Measurements from ENCODE around the gene PTGDS.

The PTGDS gene

GRCh38 chr9:136958898-136959850 lies 18.1 kb upstream of the PTGDS start:
- DNase-seq (ENCODE audit: low spot score), result no peak

DNA sequence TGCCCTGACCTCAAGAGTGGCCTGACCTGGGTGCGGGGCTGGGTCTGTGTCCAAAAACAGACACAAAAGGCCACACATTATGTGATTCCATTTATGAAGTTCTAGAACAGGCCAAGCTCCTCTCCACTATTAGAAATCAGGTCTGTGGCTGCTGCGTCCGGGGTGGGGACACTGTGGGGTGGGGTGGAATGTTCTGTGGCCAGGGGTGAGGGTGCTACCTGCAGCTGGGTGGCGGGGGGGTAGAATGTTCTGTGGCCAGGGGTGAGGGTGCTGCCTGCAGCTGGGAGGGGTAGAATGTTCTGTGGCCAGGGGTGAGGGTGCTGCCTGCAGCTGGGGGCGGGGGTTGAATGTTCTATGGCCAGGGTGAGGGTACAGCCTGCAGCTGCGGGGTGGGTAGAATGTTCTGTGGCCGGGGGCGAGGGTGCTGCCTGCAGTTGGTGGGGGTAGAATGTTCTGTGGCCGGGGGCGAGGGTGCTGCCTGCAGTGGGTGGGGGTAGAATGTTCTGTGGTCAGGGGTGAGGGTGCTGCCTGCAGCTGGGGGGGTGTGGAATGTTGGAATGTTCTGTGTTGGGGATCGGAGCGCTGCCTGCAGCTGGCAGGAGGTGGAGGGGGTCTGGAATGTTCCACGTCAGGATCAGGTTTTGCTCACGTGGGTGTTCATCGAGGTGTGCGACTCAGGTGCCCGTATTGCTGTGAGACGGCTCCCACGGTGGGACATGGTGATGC lies 16.9 kb upstream of the PTGDS start:
- no peak for DNase-seq (ENCODE audit: low spot score)

DNA sequence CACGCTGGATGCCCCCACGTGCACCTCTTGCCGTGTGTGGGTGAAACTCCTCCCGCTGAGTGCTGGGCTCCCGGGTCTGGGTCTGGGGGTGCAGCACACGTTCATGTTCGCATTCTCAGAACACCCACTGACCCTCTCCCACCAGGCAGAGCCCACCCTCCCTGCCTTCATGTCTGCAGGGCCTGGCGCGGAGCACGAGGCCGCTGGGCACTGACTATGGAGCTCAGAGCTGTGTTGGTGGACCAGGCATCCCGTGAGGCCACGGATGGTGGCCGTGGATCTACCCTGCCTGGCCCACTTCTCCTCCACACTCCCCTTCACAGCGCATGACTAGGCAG lies 16.4 kb upstream of the PTGDS start:
- no peak for DNase-seq (ENCODE audit: low spot score)

- no peak for DNase-seq (ENCODE audit: low spot score)
Measured at GRCh38 chr9:136961279-136962065, 15.8 kb upstream of the PTGDS start.

GRCh38 chr9:136962163-136962562 lies 15.1 kb upstream of the PTGDS start:
- DNase-seq (ENCODE audit: low spot score), result no peak

GRCh38 chr9:136962701-136963248 lies 14.5 kb upstream of the PTGDS start:
- no peak for DNase-seq (ENCODE audit: low spot score)

DNA sequence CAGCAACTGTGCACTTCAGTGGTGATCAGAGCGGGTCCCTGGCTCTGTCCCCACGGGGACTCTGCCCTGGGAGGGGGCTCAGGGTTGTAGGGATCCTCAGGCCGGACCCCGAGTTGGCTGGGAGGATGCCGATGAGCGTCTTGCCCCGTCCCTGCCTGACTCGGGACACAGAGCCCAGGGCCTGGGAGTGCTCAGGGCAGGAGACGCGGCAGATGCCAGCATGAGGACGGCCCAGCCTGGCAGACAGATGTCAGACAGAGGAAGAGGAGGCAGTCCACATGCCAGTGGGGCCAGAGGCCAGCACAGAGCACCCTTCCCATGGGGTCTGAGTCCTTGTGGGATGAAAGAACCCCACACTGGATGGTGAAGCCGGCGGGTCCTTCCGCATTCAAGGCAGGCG lies 14.0 kb upstream of the PTGDS start:
- DNase-seq (ENCODE audit: low spot score), result no peak

DNA sequence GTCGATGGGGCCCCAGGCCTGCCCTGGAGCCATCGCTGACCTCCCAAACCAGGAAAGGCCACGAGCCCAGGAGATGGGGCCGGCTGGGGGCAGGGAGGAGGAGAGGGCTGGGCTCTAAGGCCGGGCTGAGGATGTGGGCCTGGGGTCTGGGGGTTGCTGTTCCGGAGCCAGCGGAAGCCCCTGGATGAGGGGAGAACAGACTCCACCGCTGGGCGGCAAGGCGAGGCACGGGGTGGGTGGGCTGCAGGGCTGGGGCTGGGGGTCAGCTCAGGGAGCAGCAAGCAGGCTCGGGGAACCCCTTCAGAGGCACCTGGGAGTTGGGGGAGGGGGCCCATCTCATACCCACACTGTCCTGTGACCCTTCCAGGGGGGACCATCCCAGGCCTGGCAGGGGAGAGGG lies 13.6 kb upstream of the PTGDS start:
- DNase-seq (ENCODE audit: low spot score), result no peak

- DNase-seq (ENCODE audit: low spot score), result peak; percentile 63
Measured at GRCh38 chr9:136964171-136964689, 13.1 kb upstream of the PTGDS start.

DNA sequence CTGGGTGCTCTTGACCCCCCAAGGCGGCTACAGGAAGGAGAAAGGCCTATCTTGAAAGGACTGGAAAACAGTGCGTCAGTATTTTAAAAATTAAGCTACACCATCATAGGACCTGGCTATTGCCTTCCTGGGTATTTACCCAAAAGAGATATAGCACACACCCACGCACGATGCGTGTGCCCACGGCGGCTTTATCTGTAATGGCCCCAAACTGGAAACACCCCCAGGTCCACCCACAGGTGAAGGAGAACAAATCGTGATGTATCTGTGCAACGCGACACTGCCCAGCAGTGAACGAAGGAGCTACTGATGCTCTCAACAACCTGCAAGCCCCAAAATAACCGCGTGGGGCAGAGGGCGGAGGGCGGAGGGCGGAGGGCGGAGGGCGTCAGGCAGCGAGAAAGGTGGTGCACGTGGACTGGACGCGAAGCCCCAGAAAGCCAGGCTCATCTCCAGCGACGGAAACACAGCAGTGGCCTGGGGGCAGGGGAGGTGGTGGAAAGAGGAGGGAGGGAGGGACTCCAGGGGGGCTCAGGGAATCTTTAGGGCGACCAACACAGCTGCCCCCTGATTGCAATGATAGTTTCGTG lies 12.4 kb upstream of the PTGDS start:
- no peak for DNase-seq (ENCODE audit: low spot score)

GRCh38 chr9:136965771-136966484 lies 11.4 kb upstream of the PTGDS start:
- no peak for DNase-seq (ENCODE audit: low spot score)

DNA sequence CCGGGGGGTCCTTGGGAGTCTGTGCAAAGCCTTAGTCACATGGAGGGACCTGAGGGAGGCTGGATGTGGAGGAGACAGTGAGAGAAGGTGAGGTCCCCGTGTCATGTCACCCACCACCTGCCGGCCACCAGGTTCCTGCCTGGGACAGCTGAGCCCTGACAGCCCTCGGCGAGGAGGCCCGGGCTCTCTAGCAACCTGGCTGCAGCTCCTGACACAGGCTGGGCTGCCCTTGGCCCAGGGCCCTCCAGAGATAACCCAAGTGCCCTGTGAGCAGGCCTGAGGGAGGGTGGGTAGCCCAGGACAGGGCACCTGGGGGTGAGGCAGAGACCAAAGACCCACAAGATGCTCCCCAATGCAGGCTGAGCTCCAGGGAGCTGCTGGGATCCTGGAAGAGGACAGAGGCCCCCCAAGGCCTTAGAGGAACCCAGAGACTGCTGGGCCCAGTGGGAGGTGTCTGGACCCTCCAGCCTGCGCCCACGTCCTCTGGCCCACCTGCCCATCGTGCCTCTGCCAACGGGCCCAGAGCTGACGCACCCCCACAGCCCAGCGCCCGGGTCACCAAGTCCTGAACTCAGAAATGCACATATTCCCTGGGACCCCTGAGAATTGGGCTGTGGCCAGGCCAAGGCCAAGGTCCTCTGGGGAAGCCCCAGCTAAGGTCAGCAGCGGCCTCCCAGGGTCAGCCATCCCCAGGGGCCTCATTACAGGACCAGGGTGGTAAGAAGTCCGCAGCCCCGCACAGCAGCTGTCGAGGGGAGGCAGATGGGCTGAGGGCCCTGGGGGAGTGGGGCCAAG lies 8.8 kb upstream of the PTGDS start:
- no peak for DNase-seq (ENCODE audit: low spot score)

DNA sequence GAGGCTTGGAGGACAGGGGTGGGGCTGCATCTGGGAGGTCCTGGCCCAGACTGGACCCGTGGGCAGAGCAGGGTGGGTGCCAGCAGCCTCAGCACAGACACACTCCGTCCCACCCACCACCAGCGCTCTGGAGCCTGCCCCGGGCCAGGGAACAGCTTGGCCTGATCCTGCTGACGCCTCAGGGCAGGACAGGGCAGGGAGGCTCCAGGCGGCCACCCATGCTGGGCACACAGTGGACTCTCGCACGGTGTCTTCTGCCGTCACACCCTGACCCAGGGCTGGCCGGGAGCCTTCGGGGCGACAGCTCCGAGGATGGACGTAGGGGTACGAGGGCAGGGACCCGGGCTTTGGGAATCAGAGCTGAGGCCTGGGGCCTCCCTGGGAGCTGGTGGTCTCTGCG lies 8.2 kb upstream of the PTGDS start:
- no peak for DNase-seq (ENCODE audit: low spot score)

DNA sequence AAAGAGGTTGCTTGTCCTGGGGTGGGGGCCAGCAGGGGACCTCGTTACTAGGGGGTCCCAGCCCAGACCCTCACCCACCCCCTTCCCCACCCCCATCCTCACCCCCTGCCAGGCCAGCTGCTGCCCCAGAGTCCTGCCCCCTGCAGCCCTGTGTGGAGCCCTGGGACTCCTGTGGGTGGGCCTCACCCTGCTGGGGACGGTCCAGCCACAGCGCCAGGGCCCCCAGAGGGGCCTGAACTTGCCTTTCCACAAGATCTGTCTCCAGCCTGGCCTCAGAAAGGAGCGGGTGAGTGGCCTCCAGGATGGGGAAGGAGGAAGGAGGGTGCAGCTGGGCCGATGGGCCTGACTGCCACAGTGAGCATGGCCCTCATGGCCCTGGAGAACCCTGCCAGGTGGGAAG lies 7.5 kb upstream of the PTGDS start:
- no peak for DNase-seq (ENCODE audit: low spot score)

DNA sequence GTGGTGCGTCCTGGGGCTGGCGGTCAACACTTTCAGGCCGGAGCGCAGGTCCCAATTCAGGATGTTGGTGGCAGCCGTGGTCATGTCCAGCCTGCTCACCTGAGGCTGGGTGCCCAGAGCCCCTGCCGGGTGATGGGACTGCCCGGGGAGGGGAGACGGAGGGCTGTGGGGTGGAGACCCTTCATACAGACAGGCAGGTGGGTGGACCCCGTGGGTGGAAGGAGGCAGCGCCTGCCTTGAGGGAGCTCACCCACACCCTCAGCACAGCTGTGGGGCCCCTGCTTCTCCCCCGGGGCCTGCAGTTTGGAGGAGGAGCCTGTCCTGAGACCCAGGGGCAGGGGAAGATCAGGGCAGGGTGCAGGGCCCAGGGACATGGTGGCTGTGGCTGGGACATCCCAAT lies 6.9 kb upstream of the PTGDS start:
- DNase-seq (ENCODE audit: low spot score), result no peak

DNA sequence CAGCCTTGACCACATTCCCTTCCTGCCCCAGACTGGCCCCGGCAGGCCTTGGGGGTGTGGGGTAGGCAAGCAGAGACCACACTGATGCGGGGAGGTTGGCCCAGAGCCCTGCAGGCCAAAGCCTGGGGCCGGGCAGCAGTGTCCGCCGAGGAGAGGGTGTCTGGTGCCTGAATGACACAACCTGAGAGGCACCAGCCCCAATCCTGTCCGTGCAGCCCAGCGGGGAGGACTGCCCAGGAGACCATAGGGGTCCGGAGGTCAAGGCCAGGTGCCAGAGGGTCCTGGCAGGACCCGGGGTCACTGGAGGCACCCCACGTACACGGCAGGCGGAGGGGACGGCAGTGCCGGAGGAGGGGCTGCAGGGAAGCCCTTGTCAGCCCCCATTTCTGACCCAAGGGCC lies 5.6 kb upstream of the PTGDS start:
- no peak for DNase-seq (ENCODE audit: low spot score)

GRCh38 chr9:136972335-136972734 lies 5.0 kb upstream of the PTGDS start:
- no peak for DNase-seq (ENCODE audit: low spot score)

DNA sequence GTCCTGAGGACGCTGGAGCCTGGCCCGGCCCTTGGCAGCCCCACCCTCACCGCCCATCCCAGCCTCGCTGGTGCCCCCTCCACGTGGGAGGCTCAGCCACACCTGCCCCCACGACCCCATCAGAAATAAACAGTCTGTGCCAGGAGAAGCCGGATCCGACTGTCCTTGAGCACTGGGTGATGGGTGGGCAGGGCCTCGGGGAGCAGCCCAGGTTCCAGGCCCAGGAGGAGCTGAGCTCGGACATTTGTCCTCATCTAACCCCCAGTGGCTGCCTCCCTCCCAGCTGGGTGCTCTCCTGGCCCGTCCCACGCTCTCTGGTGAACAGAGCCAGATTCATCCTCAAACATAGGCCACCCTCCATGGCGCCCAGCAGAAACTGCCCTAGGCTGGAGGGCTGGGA lies 4.6 kb upstream of the PTGDS start:
- DNase-seq (ENCODE audit: low spot score), result no peak

- no peak for DNase-seq (ENCODE audit: low spot score)
Measured at GRCh38 chr9:136973618-136974617, 3.4 kb upstream of the PTGDS start.

Measured in LoVo (cell line).